Stimulated activated CD8-positive, alpha-beta memory T cell treated with anti-CD3 and anti-CD28 coated beads, Interleukin-4, amount 100 ng/mL, for 4 hours (primary cell): ENCODE results near the gene CNN1.
A peak's percentile ranks its signal among the peaks of the same experiment; 100 is the strongest.

Experiments
- DNase-seq, 2 donors: peaks; one replicate each; pipeline ENCODE4 v3.0.0-alpha.2; 2020; ENCODE audit warnings: low read depth in 2 of 2, low spot score in 1 of 2

Gene CNN1

GRCh38 chr19:11534538-11534937, 4.1 kb upstream of the CNN1 start:
- no peak for DNase-seq

- DNase-seq, result no peak
Measured at GRCh38 chr19:11534948-11535347, 3.7 kb upstream of the CNN1 start.

- DNase-seq, result peak; percentile 50 to 61
Measured at GRCh38 chr19:11535792-11536595, 2.7 kb upstream of the CNN1 start.

- DNase-seq, result no peak
Measured at GRCh38 chr19:11539495-11540365, 1.1 kb downstream of the CNN1 start.

- DNase-seq, result no peak
Measured at GRCh38 chr19:11540645-11541044, 2.0 kb downstream of the CNN1 start.

GRCh38 chr19:11541238-11541637, 2.6 kb downstream of the CNN1 start:
- no peak for DNase-seq

- DNase-seq, result no peak
Measured at GRCh38 chr19:11547929-11548700, 9.5 kb downstream of the CNN1 start.

GRCh38 chr19:11549386-11549953, 10.8 kb downstream of the CNN1 start:
- no peak for DNase-seq

- no peak for DNase-seq
Measured at GRCh38 chr19:11550265-11550664, 11.6 kb downstream of the CNN1 start.

- no peak for DNase-seq
Measured at GRCh38 chr19:11551603-11552235, 13.1 kb downstream of the CNN1 start.

- DNase-seq, result no peak
Measured at GRCh38 chr19:11552666-11553372, 14.2 kb downstream of the CNN1 start.

GRCh38 chr19:11554160-11554559, 15.5 kb downstream of the CNN1 start:
- no peak for DNase-seq

- no peak for DNase-seq
Measured at GRCh38 chr19:11555246-11555645, 16.6 kb downstream of the CNN1 start.

GRCh38 chr19:11556634-11557420, 18.2 kb downstream of the CNN1 start:
- no peak for DNase-seq

GRCh38 chr19:11558881-11559828, 20.5 kb downstream of the CNN1 start, which contains the start of gene ELOF1:
TSS of gene ELOF1 (minus strand) at chr19:11559230. CDS start at chr19:11554347, 4,883 bp downstream.
- DNase-seq, result peak; percentile 91 to 94

- DNase-seq, result no peak
Measured at GRCh38 chr19:11560404-11561051, 21.9 kb downstream of the CNN1 start.

- DNase-seq, result no peak
Measured at GRCh38 chr19:11563532-11563931, 24.9 kb downstream of the CNN1 start.
